ENCODE data around the gene HOXD8.

GRCh38 chr2:176145085-176145969, 15.8 kb downstream of the HOXD8 start:
- no peak for TF ChIP-seq TARDBP (IDR thresholded peaks at IDR 0.05)
- no peak for TF ChIP-seq FOXK2 (IDR thresholded peaks at IDR 0.05)
- TF ChIP-seq HDGF (IDR thresholded peaks at IDR 0.05; ENCODE audit: borderline replicate concordance), result no peak
- TF ChIP-seq NFRKB (IDR thresholded peaks at IDR 0.05), result no peak
- no peak for TF ChIP-seq FOXM1 (IDR thresholded peaks at IDR 0.05; ENCODE audit: borderline replicate concordance)
- TF ChIP-seq ELF4 (IDR thresholded peaks at IDR 0.05), result no peak
- no peak for TF ChIP-seq SP1 (IDR thresholded peaks at IDR 0.05)
- TF ChIP-seq L3MBTL2 (conservative IDR thresholded peaks at IDR 0.05), result peak; percentile 86
- no peak for TF ChIP-seq ZNF384 (IDR thresholded peaks at IDR 0.05)
- no peak for TF ChIP-seq SUZ12 (IDR thresholded peaks at IDR 0.05)
- TF ChIP-seq BHLHE40 (IDR thresholded peaks at IDR 0.05; ENCODE audit: borderline replicate concordance), result no peak
- TF ChIP-seq CTBP1 (IDR thresholded peaks at IDR 0.05; ENCODE audit: borderline replicate concordance), result no peak
- no peak for TF ChIP-seq ARNT (IDR thresholded peaks at IDR 0.05)
